BJ (cell line): Measurements from ENCODE around the gene FOXN3. TPM values are rescaled to one million over a fixed set of nuclear protein-coding genes. Genes with fewer than 3 reads are reported as not detected.

Experiments
- CTCF ChIA-PET: fragments of 350-600 bp; formaldehyde crosslinking; extraction: SDS; loops from one replicate; lab custom pipeline; 2021; ENCODE audit warnings: antibody characterized with exemption, inconsistent platforms; lab: Yijun Ruan, JAX
- POLR2A ChIA-PET: fragments of 300-600 bp; sonication (Branson Sonifier 250); formaldehyde crosslinking; extraction: SDS; loops from one replicate; lab custom pipeline; 2021; ENCODE audit warnings: antibody characterized with exemption; lab: Charles Lee
- DNase-seq: peaks from one replicate; pipeline ENCODE4 v3.0.0-alpha.2; 2011; ENCODE audit warnings: low read depth
- H3K27me3 ChIP-seq: 2 replicates; pipeline ENCODE4 v1.6.0; 2011; ENCODE audit warnings: low read length; ENCODE audit not compliant: control insufficient read depth, insufficient read depth
- H3K36me3 ChIP-seq: 2 replicates; pipeline ENCODE4 v1.5.1; 2011; ENCODE audit warnings: low read length; ENCODE audit not compliant: control insufficient read depth, insufficient read depth
- H3K4me3 ChIP-seq: 2 replicates; pipeline ENCODE4 v1.5.1; 2011; ENCODE audit warnings: low read depth, mild to moderate bottlenecking, control low read depth, low read length
- CTCF ChIP-seq: IDR thresholded peaks from 2 replicates; pipeline ENCODE4 v1.5.1; 2011; ENCODE audit warnings: low read depth, mild to moderate bottlenecking, control low read depth, inconsistent platforms, low read length, moderate library complexity; ENCODE audit not compliant: insufficient read depth
- polyA plus RNA-seq: library from polyadenylated mRNA; depleted of rRNA; stranded (reverse); fragments of >200 nt; gene quantifications from 2 replicates; pipeline ENCODE4 v1.2.3, GENCODE V29; 2011

FOXN3 gene
- polyA plus RNA-seq, 1 experiment = 30.2 TPM

GRCh38 chr14:89422952-89423345 lies 5.9 kb upstream of the FOXN3 start:
- H3K4me3 ChIP-seq = no peak overlapping the region
- no peak for TF ChIP-seq CTCF
- H3K36me3 ChIP-seq = no peaks in the 10 kb centered on the region
- POLR2A ChIA-PET = no interaction called here
- no peaks in the 10 kb centered on the region for H3K27me3 ChIP-seq
- no peak for DNase-seq
- CTCF ChIA-PET = no interaction called here

- no peaks in the 10 kb centered on the region for H3K27me3 ChIP-seq
- no peak for DNase-seq
- no peak for TF ChIP-seq CTCF
- no peak overlapping the region for H3K4me3 ChIP-seq
- ChIA-PET POLR2A (no interaction called here), CTCF (no interaction called here)
- H3K36me3 ChIP-seq = no peaks in the 10 kb centered on the region
These were observed 5.3 kb upstream of the FOXN3 start for GRCh38 chr14:89422181-89422951.

- H3K4me3 ChIP-seq = no peak overlapping the region
- H3K36me3 ChIP-seq = no peaks in the 10 kb centered on the region
- ChIA-PET CTCF (no interaction called here), POLR2A (no interaction called here)
- no peak for TF ChIP-seq CTCF
- DNase-seq = no peak
- H3K27me3 ChIP-seq = no peaks in the 10 kb centered on the region
These were observed 3.5 kb upstream of the FOXN3 start for GRCh38 chr14:89420502-89420901.

- ChIA-PET POLR2A (no interaction called here), CTCF (no interaction called here)
- no peak for TF ChIP-seq CTCF
- DNase-seq = no peak
- Histone ChIP-seq H3K27me3 (no peaks in the 10 kb centered on the region), H3K36me3 (no peaks in the 10 kb centered on the region), H3K4me3 (no peak overlapping the region)
These were observed 3.0 kb upstream of the FOXN3 start for GRCh38 chr14:89419973-89420482.

- POLR2A ChIA-PET = no interaction called here
These were observed 1.9 kb upstream of the FOXN3 start for GRCh38 chr14:89418976-89419375.

More at GRCh38 chr14:89418976-89419375, 1.9 kb upstream of the FOXN3 start:
- CTCF ChIA-PET = interaction anchor here (0.6 to 0.7 kb wide), 2 partner anchors 9 to 310 kb away, joined by 3 read pairs; no protein-coding TSS in a partner anchor
- Histone ChIP-seq H3K4me3 (no peak overlapping the region), H3K27me3 (no peaks in the 10 kb centered on the region), H3K36me3 (no peaks in the 10 kb centered on the region)
- no peak for DNase-seq
- no peak for TF ChIP-seq CTCF
